Skeletal muscle cell (primary cell): Measurements from ENCODE around the gene MKKS.

Experiments
- DNase-seq: peaks from one replicate; pipeline ENCODE4 v3.0.0-alpha.2; 2010; ENCODE audit warnings: low read depth
- H3K4me3 ChIP-seq: 2 replicates; pipeline ENCODE4 v1.5.1; 2011; ENCODE audit warnings: low read depth, mild to moderate bottlenecking, control low read depth, low read length, moderate library complexity

MKKS gene

GRCh38 chr20:10454151-10454750 is 20.2 kb upstream of the MKKS start:
- H3K4me3 ChIP-seq: no peak overlapping the region
- DNase-seq: no peak

GRCh38 chr20:10453241-10453640 is 19.2 kb upstream of the MKKS start:
- DNase-seq: no peak
- no peak overlapping the region for H3K4me3 ChIP-seq

- H3K4me3 ChIP-seq: no peak overlapping the region
These were observed 15.2 kb upstream of the MKKS start for GRCh38 chr20:10449270-10449669.

GRCh38 chr20:10448270-10449156 is 14.5 kb upstream of the MKKS start:
- H3K4me3 ChIP-seq: no peak overlapping the region
- DNase-seq: no peak

More at GRCh38 chr20:10449270-10449669, 15.2 kb upstream of the MKKS start:
- DNase-seq: no peak

GRCh38 chr20:10447028-10447427 is 13.0 kb upstream of the MKKS start:
- no peak overlapping the region for H3K4me3 ChIP-seq
- DNase-seq: no peak

GRCh38 chr20:10445758-10446157 is 11.7 kb upstream of the MKKS start:
- no peak for DNase-seq
- H3K4me3 ChIP-seq: no peak overlapping the region

- DNase-seq: no peak
- no peak overlapping the region for H3K4me3 ChIP-seq
These were observed 9.9 kb upstream of the MKKS start for GRCh38 chr20:10443936-10444335.

- no peak overlapping the region for H3K4me3 ChIP-seq
- DNase-seq: no peak
These were observed 4.2 kb upstream of the MKKS start for GRCh38 chr20:10438217-10438616.

- DNase-seq: no peak
- H3K4me3 ChIP-seq: no peak overlapping the region
These were observed 2.2 kb upstream of the MKKS start for GRCh38 chr20:10436053-10436699.

GRCh38 chr20:10434832-10435812 is 1.1 kb upstream of the MKKS start, which contains the start of gene SLX4IP:
TSS of gene SLX4IP (plus strand) at chr20:10435305. CDS start at chr20:10458205, 22,900 bp downstream.
- DNase-seq: peak; percentile 88
- peak within 1 kb of the TSS; percentile 85 for H3K4me3 ChIP-seq

- peak; percentile 98 for DNase-seq
- peak overlapping the region; percentile 85 for H3K4me3 ChIP-seq
These were observed 427 bp upstream of the MKKS start for GRCh38 chr20:10434467-10434831.

- peak overlapping the region; percentile 85 for H3K4me3 ChIP-seq
These were observed 904 bp downstream of the MKKS start for GRCh38 chr20:10433014-10433622.

GRCh38 chr20:10432079-10432478 is 1.9 kb downstream of the MKKS start:
- no peak overlapping the region for H3K4me3 ChIP-seq
- DNase-seq: no peak

More at GRCh38 chr20:10433014-10433622, 904 bp downstream of the MKKS start:
- no peak for DNase-seq

GRCh38 chr20:10430704-10431103 is 3.3 kb downstream of the MKKS start:
- no peak overlapping the region for H3K4me3 ChIP-seq
- DNase-seq: no peak

GRCh38 chr20:10430000-10430466 is 4.0 kb downstream of the MKKS start:
- H3K4me3 ChIP-seq: no peak overlapping the region
- no peak for DNase-seq

GRCh38 chr20:10429443-10429981 is 4.5 kb downstream of the MKKS start:
- no peak for DNase-seq
- H3K4me3 ChIP-seq: no peak overlapping the region

- H3K4me3 ChIP-seq: no peak overlapping the region
- DNase-seq: no peak
These were observed 6.0 kb downstream of the MKKS start for GRCh38 chr20:10428008-10428407.

- no peak overlapping the region for H3K4me3 ChIP-seq
- DNase-seq: no peak
These were observed 6.8 kb downstream of the MKKS start for GRCh38 chr20:10427060-10427692.
